Loucy (cell line): ENCODE measurements around the gene SURF6.

Experiments
- H2AFZ ChIP-seq: fragments of 200-600 bp; sonication (generic); 2 replicates; pipeline ENCODE4 v1.6.0; 2016; ENCODE audit warnings: antibody characterized with exemption, mild to moderate bottlenecking, low read length, moderate library complexity
- H3F3A ChIP-seq: fragments of 200-600 bp; 2 replicates; pipeline ENCODE4 v1.6.0; 2016; ENCODE audit warnings: antibody characterized with exemption, low read depth, mild to moderate bottlenecking
- H3K27me3 ChIP-seq: fragments of 200-600 bp; sonication (generic); 2 replicates; pipeline ENCODE4 v1.6.1; 2014; ENCODE audit warnings: low read length, mild to moderate bottlenecking; ENCODE audit not compliant: insufficient read depth, poor library complexity, severe bottlenecking
- H3K36me3 ChIP-seq: fragments of 200-600 bp; sonication (generic); 2 replicates; pipeline ENCODE4 v1.6.1; 2016; ENCODE audit warnings: low read length; ENCODE audit not compliant: insufficient read depth
- H3K4me1 ChIP-seq: fragments of 200-600 bp; sonication (generic); 2 replicates; pipeline ENCODE4 v1.5.1; 2014; ENCODE audit warnings: low read length, mild to moderate bottlenecking; ENCODE audit not compliant: insufficient read depth, poor library complexity, severe bottlenecking
- H3K4me2 ChIP-seq: fragments of 200-600 bp; sonication (generic); 2 replicates; pipeline ENCODE4 v1.6.0; 2014; ENCODE audit warnings: antibody characterized with exemption, low read length, low read depth, mild to moderate bottlenecking; ENCODE audit not compliant: poor library complexity, severe bottlenecking
- H3K4me3 ChIP-seq: fragments of 200-600 bp; sonication (generic); 2 replicates; pipeline ENCODE4 v1.5.1; 2014; ENCODE audit warnings: low read length, mild to moderate bottlenecking, mixed read lengths; ENCODE audit not compliant: poor library complexity, severe bottlenecking
- H3K79me2 ChIP-seq: fragments of 200-600 bp; sonication (generic); 2 replicates; pipeline ENCODE4 v1.6.1; 2014; ENCODE audit warnings: low read length; ENCODE audit not compliant: insufficient read depth
- H3K9ac ChIP-seq: fragments of 200-600 bp; sonication (generic); 2 replicates; pipeline ENCODE4 v1.6.0; 2014; ENCODE audit warnings: mild to moderate bottlenecking, low read depth, low read length, moderate library complexity; ENCODE audit not compliant: poor library complexity, severe bottlenecking
- H3K9me2 ChIP-seq: fragments of 200-600 bp; sonication (generic); replicated peaks from 2 replicates; pipeline ENCODE4 v1.6.1; 2016; ENCODE audit warnings: low read depth, low read length, mixed read lengths
- H3K9me3 ChIP-seq: fragments of 200-600 bp; sonication (generic); 2 replicates; pipeline ENCODE4 v1.6.1; 2014; ENCODE audit warnings: mild to moderate bottlenecking, antibody characterized with exemption, low read length, low read depth; ENCODE audit not compliant: insufficient read depth
- H4K20me1 ChIP-seq: fragments of 200-600 bp; sonication (generic); 2 replicates; pipeline ENCODE4 v1.6.0; 2014; ENCODE audit warnings: antibody characterized with exemption, low read length, mild to moderate bottlenecking; ENCODE audit not compliant: insufficient read depth, poor library complexity, severe bottlenecking
- CTCF ChIP-seq: fragments of 200-600 bp; sonication (generic); conservative IDR thresholded peaks from 2 replicates; pipeline ENCODE4 v1.5.1; 2014; ENCODE audit warnings: mild to moderate bottlenecking, antibody characterized with exemption, low read length
- EZH2phosphoT487 ChIP-seq: fragments of 200-600 bp; IDR thresholded peaks from 2 replicates; pipeline ENCODE4 v1.6.1; 2018; ENCODE audit warnings: antibody characterized with exemption, mild to moderate bottlenecking, moderate library complexity, borderline replicate concordance

Gene SURF6

GRCh38 chr9:133383438-133383837 lies 47.5 kb upstream of the SURF6 start:
- Histone ChIP-seq H3F3A (no peaks in the 10 kb centered on the region), H3K27me3 (no peaks in the 10 kb centered on the region), H3K4me2 (no peak overlapping the region), H3K36me3 (no peaks in the 10 kb centered on the region), H3K9ac (no peak overlapping the region), H3K4me3 (no peak overlapping the region), H3K9me3 (no peaks in the 10 kb centered on the region), H3K79me2 (no peaks in the 10 kb centered on the region), H4K20me1 (no peaks in the 10 kb centered on the region), H2AFZ (no peak overlapping the region), H3K9me2 (no peaks in the 10 kb centered on the region), H3K4me1 (peaks cover 3% of the 10 kb centered on the region)
- TF ChIP-seq EZH2phosphoT487: no peak

GRCh38 chr9:133382507-133383141 lies 46.6 kb upstream of the SURF6 start:
- Histone ChIP-seq H3K36me3 (no peaks in the 10 kb centered on the region), H3K9me3 (no peaks in the 10 kb centered on the region), H3K27me3 (no peaks in the 10 kb centered on the region), H3K4me3 (no peak overlapping the region), H4K20me1 (no peaks in the 10 kb centered on the region), H3F3A (no peaks in the 10 kb centered on the region), H3K4me2 (no peak overlapping the region), H3K4me1 (peaks cover 3% of the 10 kb centered on the region), H3K79me2 (no peaks in the 10 kb centered on the region), H3K9me2 (no peaks in the 10 kb centered on the region), H3K9ac (no peak overlapping the region), H2AFZ (no peak overlapping the region)
- TF ChIP-seq EZH2phosphoT487 (no peak), CTCF (no peak)

- Histone ChIP-seq H4K20me1 (peaks cover under 1% of the 10 kb centered on the region), H3K4me2 (no peak overlapping the region), H3K9me2 (no peaks in the 10 kb centered on the region), H3K4me3 (no peak overlapping the region), H3K27me3 (no peaks in the 10 kb centered on the region), H3K4me1 (peaks cover 11% of the 10 kb centered on the region), H2AFZ (no peak overlapping the region), H3K79me2 (peaks cover 1% of the 10 kb centered on the region), H3K9me3 (no peaks in the 10 kb centered on the region), H3K9ac (no peak overlapping the region), H3K36me3 (no peaks in the 10 kb centered on the region), H3F3A (no peaks in the 10 kb centered on the region)
- TF ChIP-seq CTCF (no peak), EZH2phosphoT487 (no peak)
Observed at GRCh38 chr9:133380734-133381133, 44.7 kb upstream of the SURF6 start.
